ENCODE results near the gene PPP2R5C. TPM values are rescaled to one million over a fixed set of nuclear protein-coding genes. Genes with fewer than 3 reads are reported as not detected.

The PPP2R5C gene
- total and polyA plus RNA-seq, 2 of the 4 experiments (the other 2 are of a cell fraction) = 65.9 to 78.7 TPM

- in situ Hi-C loops (cut with MboI; ENCODE audit: low sequenced_read_pairs) (no loop called here), dilution Hi-C loops (cut with HindIII; ENCODE audit: low sequenced_read_pairs, unreplicated experiment) (no loop called here), intact Hi-C loops (cut with micrococcal nuclease) (no loop called here)
- no peak overlapping the region for H2AK9ac ChIP-seq (replicated peaks; ENCODE audit: low read depth, low read length, poor library complexity)
- H4K8ac ChIP-seq (ENCODE audit: low read depth in 2 of 2, low read length in 2 of 2) = no peak overlapping the region
- no peak overlapping the region for H3K23ac ChIP-seq (ENCODE audit: low read depth, low read length)
- peaks cover 5% of the 10 kb centered on the region; the same call in 1 of the 2 replicates for H3K4me1 ChIP-seq (ENCODE audit: control insufficient read depth, insufficient read depth, low read length)
- no CpG with 5 or more reads among the region's 6 CpGs for WGBS, 2 experiments (ENCODE audit: extremely low coverage in 2 of 2, insufficient read length in 1 of 2)
- no peak overlapping the region for H3K4ac ChIP-seq (ENCODE audit: low read depth, low read length)
- no peak overlapping the region for H3K56ac ChIP-seq (ENCODE audit: extremely low read depth, insufficient read depth, low read length)
- no peak overlapping the region for H4K5ac ChIP-seq (ENCODE audit: low read depth, low read length)
- H4K20me1 ChIP-seq (ENCODE audit: insufficient read depth, low read length) = no peaks in the 10 kb centered on the region
- no peaks in the 10 kb centered on the region for H3K79me1 ChIP-seq (ENCODE audit: low read depth in 1 of 2, low read length in 2 of 2)
- H3K9ac ChIP-seq (ENCODE audit: low read depth, low read length) = no peak overlapping the region
- H3K9me1 ChIP-seq (ENCODE audit: insufficient read depth, low read length) = no peaks in the 10 kb centered on the region
- H2BK120ac ChIP-seq (ENCODE audit: low read depth, low read length) = no peak overlapping the region
- peaks cover 3% of the 10 kb centered on the region for H3K9me3 ChIP-seq (ENCODE audit: control insufficient read depth, insufficient read depth, low read length)
- CTCF ChIA-PET = no interaction called here
- no peak overlapping the region for H2BK5ac ChIP-seq (ENCODE audit: low read depth, low read length, poor library complexity, severe bottlenecking)
- ATAC-seq (ENCODE audit: low read depth) (no peak), DNase-seq (no peak)
- POLR2A ChIA-PET (ENCODE audit: unreplicated experiment) = no interaction called here
- 0 out of 2 replicates have a peak, but pooled peaks cover 2% of the 10 kb centered on the region for H3K27me3 ChIP-seq (ENCODE audit: control insufficient read depth, insufficient read depth, low read length)
- no peak overlapping the region for H4K91ac ChIP-seq (ENCODE audit: insufficient read depth, low read depth, low read length)
- no peak for TF ChIP-seq ELK1 (IDR thresholded peaks at IDR 0.05; ENCODE audit: borderline replicate concordance, low read depth, low read length)
- TF ChIP-seq MAZ (IDR thresholded peaks at IDR 0.05; ENCODE audit: borderline replicate concordance, low read depth, low read length) = no peak
- TF ChIP-seq RFX5 (IDR thresholded peaks at IDR 0.05; ENCODE audit: low read depth, low read length) = no peak
- no peak for TF ChIP-seq POLR2A (IDR thresholded peaks at IDR 0.05; ENCODE audit: low read depth, low read length)
- no peak for TF ChIP-seq SMC3 (IDR thresholded peaks at IDR 0.05; ENCODE audit: low read depth, low read length)
- no peak for TF ChIP-seq CTCF (conservative IDR thresholded peaks at IDR 0.05; ENCODE audit: low read depth, low read length)
- no peak for TF ChIP-seq FOS (IDR thresholded peaks at IDR 0.05; ENCODE audit: low read depth, low read length)
- no peak for TF ChIP-seq CHD1 (IDR thresholded peaks at IDR 0.05; ENCODE audit: low read depth, low read length)
- no peak for TF ChIP-seq NFE2L2 (IDR thresholded peaks at IDR 0.05; ENCODE audit: low read depth, low read length)
- no peak for TF ChIP-seq MAFK (IDR thresholded peaks at IDR 0.05; ENCODE audit: low read depth, low read length)
- H2BK20ac ChIP-seq (ENCODE audit: low read depth, low read length) = no peak overlapping the region
- H3K27ac ChIP-seq (ENCODE audit: insufficient read depth, low read length) = no peak overlapping the region
- BruUV-seq (replicated peaks) = no TSS peak
- H3K36me3 ChIP-seq (ENCODE audit: control insufficient read depth, insufficient read depth, low read length) = no peaks in the 10 kb centered on the region
- no peak overlapping the region for H2BK15ac ChIP-seq (ENCODE audit: low read depth, low read length)
- H3K18ac ChIP-seq (ENCODE audit: low read depth, low read length) = no peak overlapping the region
- H3K14ac ChIP-seq (replicated peaks; ENCODE audit: low read depth, low read length) = no peak overlapping the region
- no peak overlapping the region for H2AK5ac ChIP-seq (ENCODE audit: low read depth, low read length)
- H3K4me3 ChIP-seq (ENCODE audit: insufficient read depth, low read depth, low read length) = no peak overlapping the region
- H2AFZ ChIP-seq (replicated peaks; ENCODE audit: low read length, poor library complexity) = no peak overlapping the region
- H3K4me2 ChIP-seq (ENCODE audit: low read depth, low read length) = no peak overlapping the region
Measured at GRCh38 chr14:101729382-101729781, 32.1 kb upstream of the PPP2R5C start.
